ENCODE measurements around the gene SLC25A14.

Gene SLC25A14, protein sequence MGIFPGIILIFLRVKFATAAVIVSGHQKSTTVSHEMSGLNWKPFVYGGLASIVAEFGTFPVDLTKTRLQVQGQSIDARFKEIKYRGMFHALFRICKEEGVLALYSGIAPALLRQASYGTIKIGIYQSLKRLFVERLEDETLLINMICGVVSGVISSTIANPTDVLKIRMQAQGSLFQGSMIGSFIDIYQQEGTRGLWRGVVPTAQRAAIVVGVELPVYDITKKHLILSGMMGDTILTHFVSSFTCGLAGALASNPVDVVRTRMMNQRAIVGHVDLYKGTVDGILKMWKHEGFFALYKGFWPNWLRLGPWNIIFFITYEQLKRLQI

DNA sequence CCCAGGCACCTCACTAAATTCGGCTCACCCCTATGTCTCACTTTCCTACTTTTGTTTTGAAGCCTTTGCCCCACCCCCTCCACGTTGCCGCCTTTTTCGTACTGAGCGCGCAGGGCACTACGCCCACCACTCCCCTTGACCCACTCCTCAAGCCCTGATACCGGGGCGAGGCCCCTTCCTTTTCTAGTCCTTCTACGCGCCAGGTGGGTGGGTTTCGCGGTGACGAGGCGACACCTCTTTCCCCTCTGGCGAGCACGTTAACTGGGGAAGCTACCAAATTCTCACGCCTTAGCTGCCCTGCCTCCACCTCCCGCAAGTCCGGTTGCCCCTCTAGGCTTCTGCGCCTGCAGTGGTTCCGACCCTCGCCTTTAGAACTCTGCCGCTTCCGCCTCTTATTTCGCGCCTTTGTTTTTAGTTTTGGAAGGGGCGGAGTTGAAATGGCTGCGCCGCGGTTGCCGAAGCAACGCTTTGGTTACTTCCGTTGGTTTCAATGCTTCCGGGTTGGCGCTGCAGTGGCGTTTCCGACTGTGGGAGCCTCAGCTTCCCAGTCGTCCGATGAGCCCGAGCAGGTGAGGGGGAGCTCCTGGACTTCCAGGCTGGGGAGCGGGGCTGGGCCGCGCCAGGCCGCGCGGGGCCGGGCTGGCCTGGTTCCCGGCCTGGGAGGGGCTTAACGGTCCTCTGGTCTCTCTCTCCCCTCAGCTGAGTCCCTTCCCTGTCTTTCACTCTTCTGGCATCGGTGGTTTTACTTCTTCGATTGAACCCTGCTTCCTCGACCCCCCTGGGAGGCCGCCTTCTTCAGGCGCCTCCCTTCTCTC is at the start of gene SLC25A14:
Gene SLC25A14, plus strand, starts transcription at position 512 of the 815 bp plus-strand sequence. CDS start 360 bp downstream, outside the sequence.
- TF ChIP-seq, protein P1, sequence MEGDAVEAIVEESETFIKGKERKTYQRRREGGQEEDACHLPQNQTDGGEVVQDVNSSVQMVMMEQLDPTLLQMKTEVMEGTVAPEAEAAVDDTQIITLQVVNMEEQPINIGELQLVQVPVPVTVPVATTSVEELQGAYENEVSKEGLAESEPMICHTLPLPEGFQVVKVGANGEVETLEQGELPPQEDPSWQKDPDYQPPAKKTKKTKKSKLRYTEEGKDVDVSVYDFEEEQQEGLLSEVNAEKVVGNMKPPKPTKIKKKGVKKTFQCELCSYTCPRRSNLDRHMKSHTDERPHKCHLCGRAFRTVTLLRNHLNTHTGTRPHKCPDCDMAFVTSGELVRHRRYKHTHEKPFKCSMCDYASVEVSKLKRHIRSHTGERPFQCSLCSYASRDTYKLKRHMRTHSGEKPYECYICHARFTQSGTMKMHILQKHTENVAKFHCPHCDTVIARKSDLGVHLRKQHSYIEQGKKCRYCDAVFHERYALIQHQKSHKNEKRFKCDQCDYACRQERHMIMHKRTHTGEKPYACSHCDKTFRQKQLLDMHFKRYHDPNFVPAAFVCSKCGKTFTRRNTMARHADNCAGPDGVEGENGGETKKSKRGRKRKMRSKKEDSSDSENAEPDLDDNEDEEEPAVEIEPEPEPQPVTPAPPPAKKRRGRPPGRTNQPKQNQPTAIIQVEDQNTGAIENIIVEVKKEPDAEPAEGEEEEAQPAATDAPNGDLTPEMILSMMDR (IDR thresholded peaks at IDR 0.05), result no peak

DNA sequence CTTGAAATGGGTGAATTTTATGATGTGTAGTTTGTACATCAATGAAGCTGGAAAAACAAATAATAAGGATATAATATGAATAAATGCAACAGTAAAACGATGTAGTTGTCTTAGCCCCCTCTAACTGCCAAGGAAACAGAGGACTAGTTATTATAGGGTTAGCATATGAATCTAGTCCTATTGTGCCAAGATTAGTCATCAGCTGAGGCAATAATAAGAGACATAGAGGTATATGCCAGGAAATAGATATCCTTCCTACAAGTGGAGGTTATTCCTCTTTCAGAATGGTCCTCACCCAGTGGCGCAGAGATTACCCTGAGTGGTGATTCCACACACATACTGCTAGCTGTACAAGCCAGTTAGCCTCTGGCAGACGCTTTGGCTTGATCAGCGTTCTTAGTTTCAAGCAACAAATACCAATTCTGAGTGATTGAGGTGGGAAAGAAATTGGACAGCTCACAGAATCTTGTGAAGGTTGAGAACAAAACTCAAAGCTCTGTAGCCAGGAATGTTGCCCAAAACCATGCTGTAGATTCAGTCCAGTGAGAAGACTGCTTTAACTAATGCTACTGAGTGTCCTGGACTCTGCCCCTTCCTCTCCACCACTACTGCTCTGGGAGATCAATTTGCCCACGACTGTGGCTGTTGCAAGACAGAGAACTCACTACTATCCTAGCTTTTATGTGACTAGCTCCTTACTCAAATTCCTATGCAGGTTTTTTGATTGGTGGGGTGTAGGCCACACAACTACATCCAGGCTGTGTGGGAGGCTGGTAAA is 44.0 kb upstream of the SLC25A14 start:
- TF ChIP-seq, protein P1 (IDR thresholded peaks at IDR 0.05), result no peak

DNA sequence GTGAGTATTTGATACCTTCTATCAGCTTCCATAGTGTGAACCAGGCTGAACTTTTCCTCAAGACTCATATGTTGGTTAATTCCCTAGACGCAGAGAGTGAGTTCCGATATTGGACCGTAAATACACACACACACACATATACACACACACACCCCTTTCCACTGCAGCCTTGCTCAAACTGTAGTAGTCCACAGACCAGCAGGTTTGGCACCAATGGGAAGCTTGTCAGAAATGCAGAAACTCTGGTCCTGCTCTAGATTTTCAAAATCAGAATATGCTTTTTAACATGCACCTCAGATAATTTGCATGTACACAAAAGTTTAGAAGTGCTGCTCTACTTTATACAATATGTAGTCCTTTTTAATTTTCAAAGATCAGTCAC is 43.4 kb upstream of the SLC25A14 start:
- TF ChIP-seq, protein P1 (IDR thresholded peaks at IDR 0.05), result no peak

DNA sequence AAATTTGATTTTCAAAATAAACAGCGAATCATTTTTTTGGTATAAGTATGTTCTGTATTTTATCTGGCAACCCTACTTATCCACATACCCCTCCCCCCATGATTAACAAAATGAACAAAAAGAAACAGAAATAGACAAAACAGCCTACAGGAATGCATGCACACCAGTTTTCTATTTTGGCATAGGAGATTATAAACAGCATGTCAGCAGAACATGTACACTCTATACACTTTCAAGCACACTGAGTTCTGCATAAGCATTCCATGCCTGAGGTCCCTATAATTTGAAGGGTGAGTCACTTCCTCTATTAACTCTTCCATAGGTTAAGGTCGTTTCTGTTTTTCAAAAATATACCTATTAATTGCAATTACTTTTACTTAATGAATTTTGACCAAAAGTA is 43.0 kb upstream of the SLC25A14 start:
- TF ChIP-seq, protein P1 (IDR thresholded peaks at IDR 0.05), result no peak

DNA sequence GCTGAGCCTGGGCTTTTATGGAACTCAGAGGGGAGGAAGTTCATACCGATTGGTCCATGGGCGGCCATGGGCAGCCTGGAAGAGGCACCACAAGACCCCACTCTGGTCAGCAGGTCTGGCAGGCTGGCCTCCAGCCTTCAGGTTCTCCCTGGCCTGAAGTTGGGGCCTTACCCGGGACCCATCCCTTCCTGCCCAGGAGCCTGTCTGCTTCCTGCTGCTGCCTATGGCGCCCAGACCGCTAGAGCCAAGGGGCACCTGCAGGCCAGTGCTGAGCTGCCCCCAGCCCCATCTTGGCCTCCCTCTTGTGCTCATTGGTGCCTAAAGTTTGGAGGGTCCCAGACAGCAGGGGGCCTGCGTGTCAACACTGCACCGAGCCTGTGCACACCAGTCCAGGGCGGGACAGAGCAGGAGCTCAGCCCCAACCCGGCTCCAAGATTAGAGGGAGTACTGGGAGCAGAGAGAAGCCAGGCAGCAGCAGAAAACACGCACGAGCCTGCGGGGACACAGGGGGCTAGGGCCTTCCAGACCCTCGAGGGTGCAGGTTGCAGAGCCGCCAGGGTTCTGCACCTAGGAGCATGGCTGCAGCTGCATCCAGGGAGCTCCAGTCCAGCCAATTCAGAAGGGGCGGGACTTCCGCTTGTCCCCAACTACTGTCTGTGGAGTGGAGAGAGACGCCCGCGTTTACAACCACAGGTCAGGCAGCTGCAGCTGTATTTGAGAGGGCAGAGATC is 40.3 kb upstream of the SLC25A14 start:
- TF ChIP-seq, protein P1 (IDR thresholded peaks at IDR 0.05), result no peak

DNA sequence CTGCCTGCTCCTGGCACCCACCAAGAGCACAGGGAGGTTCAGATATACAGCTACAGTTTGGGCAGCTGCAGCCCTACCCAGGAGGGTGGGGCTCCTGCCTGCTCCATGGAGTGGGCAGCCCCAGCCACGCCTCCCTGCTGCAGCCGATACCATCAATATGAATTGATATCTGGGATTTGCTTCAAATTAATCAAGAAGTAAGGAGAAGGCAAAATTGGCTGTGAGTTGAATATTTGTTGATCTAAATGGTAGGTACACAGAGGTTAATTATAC is 39.8 kb upstream of the SLC25A14 start:
- TF ChIP-seq, protein P1 (IDR thresholded peaks at IDR 0.05), result no peak

DNA sequence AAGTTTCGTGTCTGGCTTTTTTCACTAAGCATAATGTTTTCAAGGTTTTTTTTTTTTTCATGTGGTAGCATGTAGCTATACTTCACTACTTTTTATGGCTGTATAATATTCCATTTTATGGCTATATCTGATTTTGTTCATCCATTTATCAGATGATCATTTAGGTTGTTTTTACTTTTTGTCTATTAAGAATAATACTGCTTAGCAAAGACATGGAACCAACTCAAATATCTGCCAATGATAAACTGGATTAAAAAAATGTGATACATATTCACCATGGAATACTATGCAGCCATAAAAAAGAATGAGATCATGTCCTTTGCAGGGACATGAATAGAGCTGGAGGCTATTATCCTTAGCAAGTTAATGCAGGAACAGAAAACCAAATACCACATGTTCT is 38.3 kb upstream of the SLC25A14 start:
- TF ChIP-seq, protein P1 (IDR thresholded peaks at IDR 0.05), result no peak

Measured in LNCAP (cell line).